HS-27A (cell line): ENCODE results near the gene TBC1D16.

Experiments
- DNase-seq: peaks from one replicate; pipeline ENCODE4 v3.0.0-alpha.2; 2012; ENCODE audit warnings: low read depth, missing footprints

TBC1D16 gene

GRCh38 chr17:79987187-79987934 lies 48.3 kb downstream of the TBC1D16 start:
- DNase-seq, result no peak

DNA sequence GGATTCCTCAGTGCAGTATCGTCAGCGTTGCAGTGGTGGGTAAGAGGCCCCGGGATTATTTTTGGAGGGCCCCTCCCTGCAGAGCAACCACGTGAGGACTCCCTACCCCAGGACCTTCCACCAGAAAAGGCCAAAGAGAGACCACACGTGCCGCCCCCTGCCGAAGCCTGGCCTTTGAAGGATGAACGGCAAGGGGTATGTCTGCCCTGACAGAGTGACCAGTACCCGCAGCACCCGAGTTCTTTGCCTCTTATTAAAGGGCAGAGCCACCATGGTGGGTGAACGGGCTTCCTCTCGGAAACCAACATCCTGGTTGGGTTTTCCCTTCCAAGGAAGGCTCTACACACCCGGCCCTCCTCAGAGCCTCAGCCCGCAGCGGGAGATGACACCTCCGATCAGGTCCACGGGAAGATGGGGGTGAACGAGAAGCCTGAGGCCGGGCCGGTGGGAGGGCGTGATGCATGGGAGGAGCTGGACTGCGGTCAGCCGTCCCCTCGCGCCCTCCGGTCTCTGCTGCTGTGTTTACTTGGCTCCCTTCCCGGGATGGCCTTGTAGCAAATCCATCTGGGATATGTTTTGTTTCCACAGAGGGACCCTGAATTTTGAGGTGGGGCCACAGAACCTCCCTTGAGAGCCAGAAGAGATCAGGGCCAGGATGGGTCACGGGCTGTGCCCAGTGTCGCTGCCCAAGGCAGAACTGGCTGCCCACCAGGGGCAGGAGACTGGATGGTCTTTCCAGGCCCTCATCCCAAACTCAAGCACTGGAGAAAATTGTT lies 49.1 kb downstream of the TBC1D16 start:
- no peak for DNase-seq

DNA sequence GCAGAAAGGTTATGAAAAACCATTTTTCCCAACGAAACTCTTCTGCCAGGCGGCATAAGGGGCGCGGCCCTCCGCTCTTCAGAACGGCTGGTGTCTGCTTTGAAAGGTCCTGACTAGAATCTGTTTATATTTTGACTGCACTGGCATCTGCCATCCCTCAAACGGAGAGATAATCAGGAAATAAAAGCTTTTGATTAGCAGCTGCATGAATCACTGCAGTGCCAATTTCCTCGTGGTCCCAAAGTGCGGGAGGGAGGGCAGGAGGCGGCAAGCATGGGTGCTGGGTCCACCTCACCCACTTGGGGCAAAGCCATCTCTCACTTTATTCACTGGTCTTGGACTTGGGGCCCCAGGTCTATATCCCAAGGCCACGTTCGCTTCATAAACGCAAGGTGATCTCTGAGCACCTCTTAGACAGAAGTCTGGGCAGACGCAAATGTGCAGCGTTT lies 49.7 kb downstream of the TBC1D16 start:
- DNase-seq, result no peak

- DNase-seq, result no peak
Observed at GRCh38 chr17:79985361-79985942, 50.2 kb downstream of the TBC1D16 start.

DNA sequence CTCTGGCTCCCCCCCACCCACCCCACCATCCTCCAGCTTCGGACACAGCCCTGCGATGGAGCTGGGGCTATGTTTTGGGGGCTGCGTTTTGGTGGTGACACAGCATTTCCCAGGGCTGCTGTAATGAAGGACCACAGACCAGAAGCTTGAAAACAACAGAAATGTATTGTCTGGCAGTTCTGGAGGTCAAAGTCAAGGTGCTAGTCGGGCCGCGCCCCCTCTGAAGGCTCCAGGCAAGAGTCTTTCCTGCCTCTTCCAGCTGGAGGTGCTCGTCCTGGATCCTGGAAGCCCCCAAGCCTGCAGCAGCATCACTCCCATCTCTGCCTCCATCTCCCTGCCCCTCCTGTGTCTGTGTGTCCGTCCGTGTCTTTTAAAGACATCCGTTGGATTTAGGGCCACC lies 50.8 kb downstream of the TBC1D16 start:
- DNase-seq, result no peak

GRCh38 chr17:79984045-79984840 lies 51.4 kb downstream of the TBC1D16 start:
- DNase-seq, result no peak

DNA sequence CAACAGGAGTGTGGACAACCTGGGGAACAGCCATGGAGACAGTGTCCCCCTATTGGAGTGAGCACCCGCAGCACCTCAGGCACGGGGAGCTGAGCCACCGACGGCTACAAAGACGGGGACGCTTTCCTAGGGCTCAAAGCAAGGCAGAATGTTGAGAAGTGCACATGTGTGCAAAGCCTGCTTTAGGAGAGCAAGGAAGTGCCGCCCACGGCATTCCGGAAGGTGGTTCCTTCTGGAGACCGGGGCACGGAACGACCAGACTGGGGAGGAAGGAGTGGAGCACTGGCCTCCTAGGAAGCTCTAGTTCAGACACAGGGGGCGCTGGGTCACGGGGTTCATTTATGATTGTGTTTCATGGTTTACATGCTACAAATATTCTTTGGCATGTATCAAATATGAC lies 52.2 kb downstream of the TBC1D16 start:
- no peak for DNase-seq

- DNase-seq, result no peak
Observed at GRCh38 chr17:79982986-79983385, 52.7 kb downstream of the TBC1D16 start.

DNA sequence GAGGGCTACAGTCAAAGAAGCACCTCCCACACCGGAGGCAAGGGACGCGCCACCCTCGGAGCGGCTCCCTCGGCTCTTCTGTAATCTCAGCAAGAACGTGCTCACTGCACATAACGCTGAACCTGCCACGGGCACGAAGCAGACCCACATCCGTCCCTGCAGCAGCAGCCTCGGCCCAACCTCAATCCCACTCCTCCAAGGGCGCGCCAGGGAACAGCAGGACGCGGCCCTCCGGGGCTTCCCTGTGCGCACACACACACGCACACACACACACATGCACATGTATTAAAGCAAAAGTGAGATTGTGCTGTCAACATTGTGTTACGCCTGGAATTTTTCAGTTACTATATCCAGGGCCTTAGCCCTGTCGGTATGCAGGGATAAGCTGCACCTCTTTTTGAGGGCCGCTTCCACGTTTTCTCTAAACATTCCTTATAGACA lies 54.0 kb downstream of the TBC1D16 start:
- DNase-seq, result no peak

DNA sequence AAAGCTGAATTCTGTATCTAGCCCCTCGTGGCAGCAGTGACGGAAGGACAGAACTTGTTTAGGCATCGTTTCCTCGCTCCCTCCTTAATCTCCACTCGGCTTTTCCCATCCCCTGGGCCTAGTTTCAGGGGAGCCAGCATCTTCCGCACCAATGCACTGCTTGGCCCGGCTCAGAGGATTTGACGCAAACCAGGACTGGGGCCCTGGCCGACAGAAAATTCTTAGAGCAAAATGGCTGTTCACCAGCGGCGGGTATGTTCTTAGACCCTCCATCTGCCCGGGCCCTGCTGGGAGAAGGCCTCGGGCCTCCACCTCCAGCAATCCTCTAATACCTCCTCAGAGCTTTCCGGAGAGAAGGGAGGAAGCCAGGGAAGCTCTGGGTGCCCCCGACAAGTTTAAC lies 54.6 kb downstream of the TBC1D16 start:
- DNase-seq, result no peak

DNA sequence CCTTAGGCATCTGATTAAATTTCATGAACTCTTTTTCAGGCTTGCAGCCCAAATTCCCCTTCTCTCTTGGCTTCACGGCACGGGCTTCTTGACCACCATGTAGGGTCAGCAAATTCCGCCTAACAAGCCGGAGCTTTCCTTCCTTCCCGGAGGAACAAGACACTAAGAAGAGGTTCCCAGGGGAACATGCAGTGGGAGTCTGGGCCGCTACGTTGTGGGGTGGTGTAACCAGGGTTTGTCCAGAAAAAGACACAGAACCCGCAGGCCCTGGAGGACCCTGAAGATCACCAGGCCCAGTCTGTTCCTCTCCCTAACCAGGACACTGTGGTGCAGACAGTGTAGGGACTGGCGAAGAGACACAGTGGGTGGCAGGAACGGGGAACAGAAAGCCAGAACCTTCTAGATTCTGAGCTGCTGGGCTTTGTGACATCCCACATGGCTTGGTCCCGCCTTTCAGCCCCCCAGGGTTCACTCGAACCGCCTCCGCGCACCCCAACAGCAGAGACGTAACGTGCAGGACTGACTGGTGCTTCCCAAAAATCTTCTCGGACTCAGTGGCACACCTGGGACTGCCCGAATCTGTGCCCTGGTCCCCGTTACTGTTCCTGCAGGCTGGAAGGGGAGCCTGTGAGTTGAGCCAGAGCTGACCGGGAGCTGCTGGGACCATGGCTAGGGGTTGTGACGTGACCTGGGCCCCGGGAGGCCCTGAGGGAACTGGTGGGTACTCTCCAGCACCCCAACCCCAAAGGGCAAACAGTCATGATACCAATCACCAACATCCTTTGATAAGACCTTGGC lies 55.2 kb downstream of the TBC1D16 start:
- DNase-seq, result no peak

DNA sequence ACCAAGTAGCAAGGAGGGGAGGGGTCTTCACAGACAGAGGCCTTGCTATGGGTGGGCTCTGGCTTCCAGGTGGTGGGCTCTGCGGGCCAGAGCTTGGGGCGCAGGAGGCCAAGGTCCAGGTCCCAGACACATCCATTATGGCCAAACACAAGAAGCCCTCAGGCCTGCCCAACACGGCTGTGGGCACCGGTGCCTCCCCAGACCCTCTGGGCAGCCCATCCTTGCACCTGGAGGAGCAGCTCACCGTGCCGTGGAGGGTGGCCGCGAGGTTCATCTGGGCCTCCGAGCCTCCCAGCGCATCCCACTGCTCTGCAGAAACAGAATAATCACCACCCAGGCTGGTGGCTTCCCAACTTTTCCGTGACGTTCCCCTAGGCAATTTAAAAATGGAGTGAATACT lies 55.9 kb downstream of the TBC1D16 start:
- no peak for DNase-seq

- DNase-seq, result no peak
Observed at GRCh38 chr17:79979221-79979741, 56.4 kb downstream of the TBC1D16 start.

DNA sequence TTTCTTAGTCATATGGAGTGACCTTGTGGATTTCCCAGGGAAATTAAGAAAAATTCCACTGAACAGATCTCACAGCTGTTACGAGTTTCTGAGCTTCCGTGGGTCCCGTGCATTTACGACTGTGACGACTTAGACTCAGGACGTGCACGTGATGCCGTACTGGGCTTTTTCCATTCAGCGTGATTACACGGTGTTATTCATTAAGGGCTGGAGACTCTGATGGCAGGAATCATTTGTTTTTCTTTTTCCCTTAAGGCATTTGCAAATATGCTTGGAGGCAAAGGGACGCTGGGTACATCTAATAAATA lies 57.2 kb downstream of the TBC1D16 start:
- no peak for DNase-seq

- DNase-seq, result no peak
Observed at GRCh38 chr17:79977708-79978547, 57.7 kb downstream of the TBC1D16 start.

DNA sequence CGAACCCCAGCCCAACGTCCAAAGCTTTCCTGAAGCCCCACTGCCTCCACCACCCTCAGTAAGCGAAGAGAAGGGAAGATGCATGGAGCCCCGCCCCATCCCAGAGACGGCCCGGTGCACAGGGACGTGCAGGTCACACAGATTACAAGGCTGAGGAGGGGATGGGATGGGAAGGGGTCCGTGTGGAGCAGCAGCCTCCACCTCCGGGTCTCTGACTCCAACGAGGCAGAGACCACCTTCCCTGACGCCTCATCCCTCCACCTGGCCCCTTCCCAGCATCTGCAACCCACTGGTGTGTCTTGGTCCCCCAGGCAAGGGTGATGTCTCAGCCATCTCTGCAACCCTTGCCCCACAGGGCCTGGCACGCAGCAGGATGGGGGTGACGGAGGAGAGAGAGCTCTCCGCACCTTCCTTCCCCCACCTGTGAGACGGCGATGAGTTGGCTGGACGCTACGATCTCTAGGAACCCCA lies 58.5 kb downstream of the TBC1D16 start:
- DNase-seq, result no peak

DNA sequence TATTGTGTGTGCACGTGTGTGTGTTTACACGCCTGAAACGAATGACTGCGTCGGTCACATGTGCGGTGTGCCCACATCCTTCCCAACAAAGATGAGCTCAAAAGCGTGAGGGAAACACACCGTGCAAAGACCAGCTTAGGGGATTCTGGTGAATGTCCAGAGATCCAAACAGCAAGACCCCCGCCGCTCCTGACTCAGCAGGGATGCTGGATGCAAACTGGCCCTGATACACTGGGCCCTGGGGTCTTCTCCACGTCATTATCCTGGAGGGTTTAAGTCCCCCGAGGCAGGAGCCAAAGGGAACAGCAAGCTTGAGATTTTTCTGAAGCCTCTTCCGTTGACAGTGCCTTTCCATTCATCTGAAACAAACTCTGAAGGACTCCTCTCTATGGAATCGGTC lies 59.2 kb downstream of the TBC1D16 start:
- no peak for DNase-seq

DNA sequence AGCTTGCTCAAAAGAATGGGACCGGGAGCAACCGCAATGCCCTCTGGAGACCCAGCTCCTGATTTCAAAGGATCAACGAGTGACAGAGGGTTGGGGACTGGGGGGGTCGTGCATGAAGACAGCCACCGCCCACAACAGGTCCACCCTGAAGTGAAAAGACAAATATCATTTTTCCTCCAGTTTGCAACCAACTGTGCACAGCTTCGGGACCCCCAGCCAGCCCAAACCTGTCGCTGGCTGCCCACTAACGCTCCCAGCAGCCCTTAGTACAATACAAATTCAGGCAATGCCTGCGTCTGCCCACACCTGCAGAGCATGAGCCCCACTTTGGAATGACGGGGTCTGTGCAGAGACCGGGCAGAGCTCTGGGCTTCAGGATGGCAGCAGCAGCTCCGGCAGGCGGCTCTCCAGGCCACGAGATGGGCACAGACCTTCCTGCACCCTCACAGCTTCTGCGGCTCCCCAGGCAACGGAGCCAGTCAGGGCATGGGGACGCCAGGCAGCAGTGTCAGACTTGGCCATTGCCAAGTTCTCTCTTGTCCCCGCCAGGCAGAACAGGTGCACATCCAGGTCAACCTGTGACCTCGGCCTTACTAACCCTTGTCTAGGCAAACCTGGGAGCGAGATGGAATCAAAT lies 60.1 kb downstream of the TBC1D16 start:
- no peak for DNase-seq

- DNase-seq, result no peak
Observed at GRCh38 chr17:79974566-79975497, 60.8 kb downstream of the TBC1D16 start.
